GM23338 (cell line): ENCODE data around the gene GPRC6A. TPM values are rescaled to one million over a fixed set of nuclear protein-coding genes. Genes with fewer than 3 reads are reported as not detected.

Experiments used
- ATAC-seq: fragments of 200-7000 bp; cut with Tn5 transposase; 3 replicates; pipeline ENCODE4 v1.9.1; 2020
- DNase-seq: peaks from one replicate; pipeline ENCODE4 v3.0.0-alpha.2; 2015; ENCODE audit warnings: low spot score
- H2AFZ ChIP-seq: fragments of 200-600 bp; sonication (generic); 2 replicates; pipeline ENCODE4 v1.8.0; 2016; ENCODE audit warnings: antibody characterized with exemption, mild to moderate bottlenecking, moderate library complexity
- H3F3A ChIP-seq: fragments of 200-600 bp; sonication (generic); replicated peaks from 2 replicates; pipeline ENCODE4 v1.8.0; 2017; ENCODE audit warnings: antibody characterized with exemption, mixed run types, low read depth
- H3K27ac ChIP-seq: fragments of 200-600 bp; sonication (generic); 2 replicates; pipeline ENCODE4 v1.6.1; 2016; ENCODE audit warnings: low read depth
- H3K27me3 ChIP-seq: fragments of 200-600 bp; sonication (generic); 2 replicates; pipeline ENCODE4 v1.8.0; 2016; ENCODE audit warnings: mild to moderate bottlenecking, mixed run types, moderate library complexity; ENCODE audit not compliant: insufficient read depth
- H3K36me3 ChIP-seq: fragments of 200-600 bp; sonication (generic); 2 replicates; pipeline ENCODE4 v1.8.0; 2016; ENCODE audit warnings: mild to moderate bottlenecking; ENCODE audit not compliant: insufficient read depth
- H3K4me1 ChIP-seq: fragments of 200-600 bp; sonication (generic); 2 replicates; pipeline ENCODE4 v1.8.0; 2016; ENCODE audit warnings: mild to moderate bottlenecking, moderate library complexity; ENCODE audit not compliant: insufficient read depth
- H3K4me2 ChIP-seq: fragments of 200-600 bp; sonication (generic); 2 replicates; pipeline ENCODE4 v1.7.1; 2017; ENCODE audit warnings: mixed run types
- H3K4me3 ChIP-seq: fragments of 200-600 bp; sonication (generic); 2 replicates; pipeline ENCODE4 v1.6.1; 2016; ENCODE audit warnings: mixed run types
- H3K79me2 ChIP-seq: fragments of 200-600 bp; sonication (generic); replicated peaks from 2 replicates; pipeline ENCODE4 v1.8.0; 2017; ENCODE audit warnings: mild to moderate bottlenecking; ENCODE audit not compliant: insufficient read depth
- H3K9me2 ChIP-seq: fragments of 200-600 bp; sonication (generic); 2 replicates; pipeline ENCODE4 v1.8.0; 2017; ENCODE audit not compliant: insufficient read depth
- H4K20me1 ChIP-seq: fragments of 200-600 bp; sonication (generic); replicated peaks from 2 replicates; pipeline ENCODE4 v1.8.0; 2017; ENCODE audit warnings: mild to moderate bottlenecking; ENCODE audit not compliant: insufficient read depth
- H3K27ac Mint-ChIP-seq: 2 replicates; pipeline ENCODE4 v1.8.0; 2020; ENCODE audit warnings: inconsistent platforms, mild to moderate bottlenecking, moderate library complexity, mixed read lengths
- H3K27me3 Mint-ChIP-seq: 3 replicates; pipeline ENCODE4 v1.8.0; 2022; ENCODE audit warnings: low read depth, mild to moderate bottlenecking, moderate library complexity, mixed read lengths, inconsistent platforms; ENCODE audit not compliant: insufficient read depth, poor library complexity
- H3K36me3 Mint-ChIP-seq: 3 replicates; pipeline ENCODE4 v1.8.0; 2021; ENCODE audit warnings: low read depth, mild to moderate bottlenecking, inconsistent platforms, moderate library complexity, mixed read lengths
- H3K4me1 Mint-ChIP-seq: 3 replicates; pipeline ENCODE4 v1.8.0; 2020; ENCODE audit warnings: mild to moderate bottlenecking, inconsistent platforms, mixed read lengths
- H3K4me3 Mint-ChIP-seq: 3 replicates; pipeline ENCODE4 v1.8.0; 2021; ENCODE audit warnings: moderate library complexity, mild to moderate bottlenecking, inconsistent platforms, mixed read lengths
- H3K9me3 Mint-ChIP-seq: 3 replicates; pipeline ENCODE4 v1.8.0; 2020; ENCODE audit warnings: moderate library complexity, mild to moderate bottlenecking, inconsistent platforms, mixed read lengths
- CREB1 ChIP-seq: fragments of 250-450 bp; sonication (Bioruptor Pico); IDR thresholded peaks from 2 replicates; pipeline ENCODE4 v1.5.0; 2020; ENCODE audit warnings: low read depth, mild to moderate bottlenecking, moderate library complexity
- CTCF ChIP-seq, 2 experiments: fragments of 200-600 bp in 1 of 2; sonication (generic) in 1 of 2; conservative IDR thresholded peaks; 2 replicates each; pipeline versions ENCODE4 v1.5.1 to v1.6.1; 2016 to 2017; ENCODE audit warnings: antibody characterized with exemption in 2 of 2, low read depth in 2 of 2, mild to moderate bottlenecking in 2 of 2, moderate library complexity in 1 of 2
- ETS1 ChIP-seq: IDR thresholded peaks from 2 replicates; pipeline ENCODE4 v1.6.1; 2016; ENCODE audit warnings: antibody characterized with exemption
- EZH2 ChIP-seq: fragments of 200-600 bp; sonication (generic); IDR thresholded peaks from one replicate; pipeline ENCODE4 v1.8.0; 2017; ENCODE audit warnings: antibody characterized with exemption, mild to moderate bottlenecking, low read depth; ENCODE audit not compliant: unreplicated experiment
- EZH2phosphoT487 ChIP-seq: fragments of 200-600 bp; sonication (generic); IDR thresholded peaks from one replicate; pipeline ENCODE4 v1.8.1; 2018; ENCODE audit warnings: antibody characterized with exemption; ENCODE audit not compliant: unreplicated experiment
- JUNB ChIP-seq: IDR thresholded peaks from one replicate; pipeline ENCODE4 v1.6.1; 2016; ENCODE audit warnings: antibody characterized with exemption; ENCODE audit not compliant: unreplicated experiment
- NANOG ChIP-seq: IDR thresholded peaks from 2 replicates; pipeline ENCODE4 v1.6.1; 2016; ENCODE audit warnings: antibody characterized with exemption, borderline replicate concordance
- POLR2AphosphoS5 ChIP-seq: IDR thresholded peaks from 2 replicates; pipeline ENCODE4 v1.6.1; 2016; ENCODE audit warnings: antibody characterized with exemption, low read depth
- REST ChIP-seq: IDR thresholded peaks from one replicate; pipeline ENCODE4 v1.6.1; 2018; ENCODE audit warnings: antibody characterized with exemption; ENCODE audit not compliant: unreplicated experiment
- STAT1 ChIP-seq: IDR thresholded peaks from one replicate; pipeline ENCODE4 v1.6.1; 2016; ENCODE audit warnings: antibody characterized with exemption; ENCODE audit not compliant: unreplicated experiment
- ZNF114 ChIP-seq: fragments of 250-450 bp; sonication (Bioruptor Pico); IDR thresholded peaks from 2 replicates; pipeline ENCODE4 v1.5.0; 2020; ENCODE audit warnings: mild to moderate bottlenecking, moderate library complexity
- ZNF331 ChIP-seq: fragments of 250-450 bp; sonication (Bioruptor Pico); IDR thresholded peaks from 2 replicates; pipeline ENCODE4 v1.5.0; 2020; ENCODE audit warnings: low read depth, mild to moderate bottlenecking, moderate library complexity
- ZNF462 ChIP-seq: fragments of 250-450 bp; sonication (Bioruptor Pico); IDR thresholded peaks from 2 replicates; pipeline ENCODE4 v1.5.0; 2020; ENCODE audit warnings: mild to moderate bottlenecking, moderate library complexity
- polyA plus RNA-seq: library from polyadenylated mRNA; unstranded; fragments of >200 nt; fragmentation: Nextera tagmentation; extraction: Ambion mirVana; gene quantifications from 2 replicates; pipeline ENCODE4 v1.2.1, GENCODE V29; 2016
- total RNA-seq: library from RNA; depleted of rRNA; stranded (reverse); fragments of >200 nt; shearing (Covaris generic); gene quantifications from 2 replicates; pipeline ENCODE4 v1.2.3, GENCODE V29; 2014

The GPRC6A gene
- total and polyA plus RNA-seq, 2 experiments from 2014 or later = 0.21 to 0.45 TPM

GRCh38 chr6:116762235-116762634, 66.6 kb downstream of the GPRC6A start:
- no peaks in the 10 kb centered on the region for H4K20me1 ChIP-seq
- no peak for ATAC-seq
- Mint-ChIP-seq H3K4me1 (peaks cover 17% of the 10 kb centered on the region), H3K27ac (peak overlapping the region; percentile 13; the same call in 1 of the 2 replicates), H3K36me3 (no peaks in the 10 kb centered on the region; the same call in 2 of the 3 replicates), H3K27me3 (peaks cover 29% of the 10 kb centered on the region), H3K9me3 (no peaks in the 10 kb centered on the region), H3K4me3 (no peak overlapping the region)
- no peaks in the 10 kb centered on the region for H3K9me2 ChIP-seq
- TF ChIP-seq STAT1 (no peak), EZH2 (no peak), JUNB (no peak), REST (no peak), CREB1 (CRISPR knock-in tag) (no peak), ETS1 (no peak), ZNF462 (CRISPR knock-in tag) (no peak), ZNF331 (CRISPR knock-in tag) (no peak), CTCF (conservative IDR thresholded peaks at IDR 0.05; ENCODE audit: low read depth in 2 of 2) (no peak), NANOG (no peak), EZH2phosphoT487 (no peak), POLR2AphosphoS5 (no peak), ZNF114 (CRISPR knock-in tag) (no peak)
- no peak overlapping the region for H3K4me3 ChIP-seq
- H2AFZ ChIP-seq = no peak overlapping the region
- H3K36me3 ChIP-seq = no peaks in the 10 kb centered on the region
- DNase-seq = no peak
- peak overlapping the region; percentile 57 for H3K4me2 ChIP-seq
- no peaks in the 10 kb centered on the region for H3K79me2 ChIP-seq
- peaks cover 43% of the 10 kb centered on the region for H3K27me3 ChIP-seq
- no peak overlapping the region for H3K27ac ChIP-seq
- H3K4me1 ChIP-seq = peaks cover 20% of the 10 kb centered on the region
- H3F3A ChIP-seq = no peaks in the 10 kb centered on the region
